SK-N-SH (cell line): ENCODE results near the gene RUVBL1. TPM values are rescaled to one million over a fixed set of nuclear protein-coding genes. Genes with fewer than 3 reads are reported as not detected.
A peak's percentile ranks its signal among the peaks of the same experiment; 100 is the strongest.

ENCODE experiments used
- CTCF ChIA-PET: fragments of 300-600, 350-600 bp; formaldehyde crosslinking; extraction: SDS; loops from one replicate; lab custom pipeline; 2021; lab: Yijun Ruan, JAX
- POLR2A ChIA-PET: fragments of 350-600 bp; sonication (Branson Sonifier 250); formaldehyde crosslinking; extraction: SDS; loops from one replicate; lab custom pipeline; 2020; ENCODE audit warnings: antibody characterized with exemption, inconsistent platforms; lab: Yijun Ruan, JAX
- DNase-seq: peaks from one replicate; pipeline ENCODE4 v3.0.0; 2012
- H2AFZ ChIP-seq: fragments of 200-600 bp; sonication (generic); 2 replicates; pipeline ENCODE4 v1.8.1; 2016; ENCODE audit warnings: antibody characterized with exemption, mild to moderate bottlenecking, low read depth
- H3F3A ChIP-seq: fragments of 200-600 bp; sonication (generic); replicated peaks from 2 replicates; pipeline ENCODE3; 2016; ENCODE audit warnings: antibody characterized with exemption, mild to moderate bottlenecking; ENCODE audit not compliant: insufficient read depth
- H3K27ac ChIP-seq, 2 experiments: fragments of 200-500 bp in 1 of 2; fragments of 200-600 bp in 1 of 2; sonication (Bioruptor generic) in 1 of 2; sonication (generic), shearing (Covaris generic) in 1 of 2; 2 replicates each; pipeline versions ENCODE4 v1.5.1 to v1.6.1; 2014 to 2016; ENCODE audit warnings: low read depth in 2 of 2, inconsistent platforms in 1 of 2, low read length in 1 of 2, mild to moderate bottlenecking in 1 of 2, mixed read lengths in 1 of 2
- H3K27me3 ChIP-seq: fragments of 200-600 bp; sonication (generic), shearing (Covaris generic); 2 replicates; pipeline ENCODE4 v1.6.1; 2016; ENCODE audit warnings: mixed run types; ENCODE audit not compliant: insufficient read depth
- H3K36me3 ChIP-seq, 2 experiments: fragments of 200-500 bp in 1 of 2; fragments of 200-600 bp in 1 of 2; sonication (Bioruptor generic) in 1 of 2; sonication (generic) in 1 of 2; replicated peaks in 1 of 2; 2 replicates each; pipeline versions ENCODE3 to v1.5.1; 2014 to 2016; ENCODE audit warnings: low read length in 1 of 2, mild to moderate bottlenecking in 1 of 2; ENCODE audit not compliant: insufficient read depth in 2 of 2, control insufficient read depth in 1 of 2
- H3K4me1 ChIP-seq, 2 experiments: fragments of 200-500 bp in 1 of 2; fragments of 200-600 bp in 1 of 2; sonication (Bioruptor generic) in 1 of 2; sonication (generic), shearing (Covaris generic) in 1 of 2; 2 replicates each; pipeline versions ENCODE4 v1.5.1 to v1.6.1; 2014 to 2016; ENCODE audit warnings: low read depth in 1 of 2, low read length in 1 of 2, mixed run types in 1 of 2; ENCODE audit not compliant: insufficient read depth in 2 of 2, control insufficient read depth in 1 of 2
- H3K4me2 ChIP-seq: fragments of 200-600 bp; sonication (generic), shearing (Covaris generic); 2 replicates; pipeline ENCODE4 v1.6.1; 2017; ENCODE audit warnings: mixed run types
- H3K4me3 ChIP-seq, 2 experiments: fragments of 200-500 bp in 1 of 2; fragments of 200-600 bp in 1 of 2; sonication (Bioruptor generic) in 1 of 2; sonication (generic), shearing (Covaris generic) in 1 of 2; 2 replicates each; pipeline versions ENCODE4 v1.5.1 to v1.8.1; 2014 to 2016; ENCODE audit warnings: low read depth in 2 of 2, inconsistent platforms in 1 of 2, low read length in 1 of 2, mild to moderate bottlenecking in 1 of 2, mixed read lengths in 1 of 2, moderate library complexity in 1 of 2
- H3K79me2 ChIP-seq: fragments of 200-600 bp; sonication (generic); 2 replicates; pipeline ENCODE4 v1.8.1; 2017; ENCODE audit warnings: mild to moderate bottlenecking; ENCODE audit not compliant: insufficient read depth
- H3K9ac ChIP-seq: fragments of 200-600 bp; sonication (generic); 2 replicates; pipeline ENCODE4 v1.6.1; 2017; ENCODE audit warnings: mixed run types
- H3K9me2 ChIP-seq: fragments of 200-600 bp; sonication (generic); 2 replicates; pipeline ENCODE4 v1.6.1; 2017; ENCODE audit warnings: mixed run types
- H3K9me3 ChIP-seq: fragments of 200-600 bp; sonication (generic); 2 replicates; pipeline ENCODE4 v1.6.1; 2017; ENCODE audit warnings: mixed run types, mild to moderate bottlenecking, moderate library complexity
- H4K20me1 ChIP-seq: fragments of 200-600 bp; sonication (generic); 2 replicates; pipeline ENCODE4 v1.6.1; 2017; ENCODE audit warnings: mild to moderate bottlenecking, mixed run types; ENCODE audit not compliant: insufficient read depth
- MAX ChIP-seq: IDR thresholded peaks from 2 replicates; pipeline ENCODE4 v1.4.0; 2012; ENCODE audit warnings: low read depth
- MXI1 ChIP-seq: IDR thresholded peaks from 2 replicates; pipeline ENCODE4 v1.6.1; 2012; ENCODE audit warnings: mild to moderate bottlenecking, low read depth, low read length, improper control_type of control experiment
- NFIC ChIP-seq: IDR thresholded peaks from 2 replicates; pipeline ENCODE4 v1.4.0; 2012; ENCODE audit warnings: borderline replicate concordance
- POLR2AphosphoS5 ChIP-seq: IDR thresholded peaks from 2 replicates; pipeline ENCODE4 v1.6.1; 2012; ENCODE audit warnings: low read depth, low read length
- RAD21 ChIP-seq: IDR thresholded peaks from 2 replicates; pipeline ENCODE4 v1.6.1; 2012; ENCODE audit warnings: mild to moderate bottlenecking, low read length
- RCOR1 ChIP-seq: fragments of 150-350 bp; IDR thresholded peaks from 2 replicates; pipeline ENCODE4 v1.6.1; 2017; ENCODE audit warnings: antibody characterized with exemption, low read length
- REST ChIP-seq: IDR thresholded peaks from 2 replicates; pipeline ENCODE4 v1.6.1; 2012; ENCODE audit warnings: mild to moderate bottlenecking, low read depth, low read length, moderate library complexity
- RFX5 ChIP-seq: IDR thresholded peaks from 2 replicates; pipeline ENCODE4 v1.6.1; 2012; ENCODE audit warnings: mild to moderate bottlenecking, improper control_type of control experiment, low read length
- TAF1 ChIP-seq: IDR thresholded peaks from 2 replicates; pipeline ENCODE4 v1.6.1; 2012; ENCODE audit warnings: low read depth, mild to moderate bottlenecking, low read length, moderate library complexity, borderline replicate concordance
- WGBS: methylation state at CpG from one replicate; pipeline ENCODE4 v1.1.6; 2017; ENCODE audit warnings: low lambda C conversion rate; 5-methylcytosine and 5-hydroxymethylcytosine counted together
- polyA plus RNA-seq, 3 experiments: library from polyadenylated mRNA; depleted of rRNA; stranded (reverse); fragments of >200 nt; gene quantifications; 2 replicates each; pipeline ENCODE4 v1.2.3, GENCODE V29; 2012
- TF ChIP-seq, protein P1 (sequence below): fragments of 200-600 bp; sonication (generic); IDR thresholded peaks from 2 replicates; pipeline ENCODE4 v1.6.1; 2017; ENCODE audit warnings: antibody characterized with exemption, mild to moderate bottlenecking, moderate library complexity

The RUVBL1 gene
- polyA plus RNA-seq, 1 of the 3 experiments (the other 2 are of a cell fraction): 140 TPM

- no peak for TF ChIP-seq RCOR1
- no peak for TF ChIP-seq NFIC
Observed at GRCh38 chr3:128051837-128052594, 71.6 kb downstream of the RUVBL1 start, which contains the start of gene SEC61A1 (continued).

DNA sequence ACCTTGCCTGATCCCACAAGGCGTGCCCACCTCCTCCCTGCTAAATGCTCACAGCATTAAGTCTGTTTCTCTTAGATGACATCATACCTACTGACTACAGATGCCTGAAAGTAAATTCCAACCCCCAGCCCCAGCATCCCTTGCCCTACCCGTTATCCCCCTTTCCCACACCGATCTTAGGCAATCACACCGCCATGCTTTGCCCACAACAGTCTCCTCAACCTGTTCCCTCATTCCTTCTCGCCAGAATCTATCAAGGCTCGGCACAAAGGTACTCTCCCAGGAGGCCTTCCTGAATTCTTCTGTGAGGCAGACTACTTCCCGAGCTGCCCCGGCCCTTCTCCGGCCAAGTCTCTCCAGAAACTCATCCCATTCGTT lies 72.2 kb downstream of the RUVBL1 start:
- TF ChIP-seq REST (no peak), TAF1 (no peak)

GRCh38 chr3:128050597-128050996 lies 73.0 kb downstream of the RUVBL1 start:
- Histone ChIP-seq H3K4me1 (peaks cover 0 to 29% of the 10 kb centered on the region in 2 experiments; a peak in 2 of 4 replicates), H3F3A (peaks cover 11% of the 10 kb centered on the region), H3K4me2 (no peak overlapping the region), H3K79me2 (peaks cover 41% of the 10 kb centered on the region), H3K9me3 (no peaks in the 10 kb centered on the region), H3K9ac (no peak overlapping the region), H3K27ac (no peak overlapping the region), H3K9me2 (no peaks in the 10 kb centered on the region), H2AFZ (no peak overlapping the region), H3K27me3 (no peaks in the 10 kb centered on the region), H3K4me3 (no peak overlapping the region), H3K36me3 (peaks cover 15 to 24% of the 10 kb centered on the region in 2 experiments), H4K20me1 (peaks cover 25% of the 10 kb centered on the region)
- TF ChIP-seq POLR2AphosphoS5 (no peak), RAD21 (no peak), MXI1 (no peak), RFX5 (no peak), MAX (no peak)
- TF ChIP-seq, protein P1, sequence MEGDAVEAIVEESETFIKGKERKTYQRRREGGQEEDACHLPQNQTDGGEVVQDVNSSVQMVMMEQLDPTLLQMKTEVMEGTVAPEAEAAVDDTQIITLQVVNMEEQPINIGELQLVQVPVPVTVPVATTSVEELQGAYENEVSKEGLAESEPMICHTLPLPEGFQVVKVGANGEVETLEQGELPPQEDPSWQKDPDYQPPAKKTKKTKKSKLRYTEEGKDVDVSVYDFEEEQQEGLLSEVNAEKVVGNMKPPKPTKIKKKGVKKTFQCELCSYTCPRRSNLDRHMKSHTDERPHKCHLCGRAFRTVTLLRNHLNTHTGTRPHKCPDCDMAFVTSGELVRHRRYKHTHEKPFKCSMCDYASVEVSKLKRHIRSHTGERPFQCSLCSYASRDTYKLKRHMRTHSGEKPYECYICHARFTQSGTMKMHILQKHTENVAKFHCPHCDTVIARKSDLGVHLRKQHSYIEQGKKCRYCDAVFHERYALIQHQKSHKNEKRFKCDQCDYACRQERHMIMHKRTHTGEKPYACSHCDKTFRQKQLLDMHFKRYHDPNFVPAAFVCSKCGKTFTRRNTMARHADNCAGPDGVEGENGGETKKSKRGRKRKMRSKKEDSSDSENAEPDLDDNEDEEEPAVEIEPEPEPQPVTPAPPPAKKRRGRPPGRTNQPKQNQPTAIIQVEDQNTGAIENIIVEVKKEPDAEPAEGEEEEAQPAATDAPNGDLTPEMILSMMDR: no peak
- no peak for DNase-seq
- POLR2A ChIA-PET: no interaction called here
- WGBS: 85% methylated on average over 3 of the region's 3 CpGs
- CTCF ChIA-PET: no interaction called here

More for the DNA sequence above, 72.2 kb downstream of the RUVBL1 start:
- CTCF ChIA-PET: no interaction called here
- peak; percentile 40 for DNase-seq
- Histone ChIP-seq H3K27me3 (no peaks in the 10 kb centered on the region), H3K27ac (peak overlapping the region; percentile 64 to 86), H3K9ac (peak overlapping the region; percentile 84), H2AFZ (peak overlapping the region; percentile 94), H3K4me3 (peak overlapping the region; percentile 86 to 98), H4K20me1 (peaks cover 34% of the 10 kb centered on the region), H3K9me2 (no peaks in the 10 kb centered on the region), H3K4me1 (peaks cover 0 to 34% of the 10 kb centered on the region in 2 experiments; a peak in 2 of 4 replicates), H3K36me3 (peaks cover 24 to 33% of the 10 kb centered on the region in 2 experiments), H3K79me2 (peaks cover 50% of the 10 kb centered on the region), H3K4me2 (peak overlapping the region; percentile 90), H3K9me3 (no peaks in the 10 kb centered on the region), H3F3A (peaks cover 11% of the 10 kb centered on the region)
- 15% methylated on average over 9 of the region's 10 CpGs for WGBS
- POLR2A ChIA-PET: interaction anchor here (0.7 kb wide), 1 partner anchor 150 kb away, joined by 3 read pairs; no protein-coding TSS in a partner anchor
